RWPE1 (cell line): ENCODE measurements around the gene SDHB.

Experiments
- CTCF ChIA-PET: fragments of 350-600 bp; sonication (Branson Sonifier 250); formaldehyde crosslinking; extraction: SDS; loops from one replicate; lab custom pipeline; 2021; lab: Yijun Ruan, JAX
- POLR2A ChIA-PET: fragments of 400-600 bp; formaldehyde crosslinking; extraction: SDS; loops from one replicate; lab custom pipeline; 2020; ENCODE audit warnings: antibody characterized with exemption; ENCODE audit not compliant: low non-redundant PET; lab: Yijun Ruan, JAX
- DNase-seq: peaks from one replicate; pipeline ENCODE4 v3.0.0; 2012; ENCODE audit warnings: low spot score
- H3K27ac ChIP-seq: fragments of 450-650 bp; 2 replicates; pipeline ENCODE4 v1.5.1; 2017
- CTCF ChIP-seq: fragments of 450-650 bp; conservative IDR thresholded peaks from 2 replicates; pipeline ENCODE4 v1.5.1; 2017; ENCODE audit warnings: low read depth, mild to moderate bottlenecking

Gene SDHB

GRCh38 chr1:17001760-17002523, 51.9 kb downstream of the SDHB start:
- DNase-seq = no peak
- POLR2A ChIA-PET = no interaction called here
- CTCF ChIA-PET = no interaction called here
- no peak for TF ChIP-seq CTCF
- no peak overlapping the region for H3K27ac ChIP-seq

- no peak for TF ChIP-seq CTCF
- ChIA-PET POLR2A (no interaction called here), CTCF (interaction anchor here (1.0 to 1.4 kb wide), 2 partner anchors 12 to 13 kb away, joined by 3 to 5 read pairs; no protein-coding TSS in a partner anchor)
- H3K27ac ChIP-seq = no peak overlapping the region
- DNase-seq = no peak
These were observed 54.0 kb downstream of the SDHB start for GRCh38 chr1:16999863-17000262.

- CTCF ChIA-PET = no interaction called here
- POLR2A ChIA-PET = no interaction called here
- no peak overlapping the region for H3K27ac ChIP-seq
- no peak for DNase-seq
- no peak for TF ChIP-seq CTCF
These were observed 55.2 kb downstream of the SDHB start for GRCh38 chr1:16998589-16998988.

GRCh38 chr1:16996845-16997244, 57.0 kb downstream of the SDHB start:
- POLR2A ChIA-PET = no interaction called here
- H3K27ac ChIP-seq = no peak overlapping the region
- no peak for DNase-seq
- CTCF ChIA-PET = interaction anchor here (0.7 kb wide), 1 partner anchor 51 kb away, joined by 3 read pairs; no protein-coding TSS in a partner anchor
- no peak for TF ChIP-seq CTCF

GRCh38 chr1:16993521-16994038, 60.3 kb downstream of the SDHB start:
- POLR2A ChIA-PET = no interaction called here
- no peak for DNase-seq
- H3K27ac ChIP-seq = no peak overlapping the region
- TF ChIP-seq CTCF = no peak
- CTCF ChIA-PET = no interaction called here

- ChIA-PET POLR2A (no interaction called here), CTCF (interaction anchor here (0.7 to 1.1 kb wide), 2 partner anchors 12 to 37 kb away, joined by 3 read pairs; partner anchors contain the start of gene MFAP2)
- peak overlapping the region; percentile 13; the same call in 1 of the 2 replicates for H3K27ac ChIP-seq
- DNase-seq = no peak
- no peak for TF ChIP-seq CTCF
These were observed 61.2 kb downstream of the SDHB start for GRCh38 chr1:16992675-16993074.
